SK-N-SH treated with all-trans-retinoic acid at 6 μM for 48 hours (cell line): ENCODE results near the gene COL4A2.

ENCODE experiments used
- ATAC-seq: fragments of 200-7000 bp; cut with Tn5 transposase; 3 replicates; pipeline ENCODE4 v1.9.1; 2020; ENCODE audit warnings: mild to moderate bottlenecking, moderate library complexity
- CREB5 ChIP-seq: fragments of 250-450 bp; sonication (Bioruptor Pico); IDR thresholded peaks from 2 replicates; pipeline ENCODE4 v1.5.1; 2020; ENCODE audit warnings: low read depth, mild to moderate bottlenecking, moderate library complexity
- CSDC2 ChIP-seq: fragments of 250-450 bp; sonication (Bioruptor Pico); IDR thresholded peaks from 2 replicates; pipeline ENCODE4 v1.5.0; 2020; ENCODE audit warnings: mild to moderate bottlenecking, moderate library complexity
- CSRNP3 ChIP-seq: fragments of 250-450 bp; sonication (Bioruptor Pico); IDR thresholded peaks from 2 replicates; pipeline ENCODE4 v1.5.1; 2021; ENCODE audit warnings: mild to moderate bottlenecking, moderate library complexity
- ESRRG ChIP-seq: fragments of 250-450 bp; sonication (Bioruptor Pico); IDR thresholded peaks from 2 replicates; pipeline ENCODE4 v1.6.1; 2021; ENCODE audit warnings: mild to moderate bottlenecking
- GLIS3 ChIP-seq: fragments of 250-450 bp; sonication (Bioruptor Pico); IDR thresholded peaks from 2 replicates; pipeline ENCODE4 v1.5.0; 2020; ENCODE audit warnings: mild to moderate bottlenecking, moderate library complexity
- ISL1 ChIP-seq: fragments of 250-450 bp; sonication (Bioruptor Pico); IDR thresholded peaks from 2 replicates; pipeline ENCODE4 v2.1.2; 2022; ENCODE audit warnings: mild to moderate bottlenecking, moderate library complexity
- OSR1 ChIP-seq: fragments of 250-450 bp; sonication (Bioruptor Pico); IDR thresholded peaks from 2 replicates; pipeline ENCODE4 v1.8.0; 2022; ENCODE audit warnings: moderate library complexity, mild to moderate bottlenecking, inconsistent platforms
- PATZ1 ChIP-seq: fragments of 250-450 bp; sonication (Bioruptor Pico); IDR thresholded peaks from 2 replicates; pipeline ENCODE4 v1.8.0; 2020; ENCODE audit warnings: mild to moderate bottlenecking, moderate library complexity, borderline replicate concordance
- RARB ChIP-seq: fragments of 250-450 bp; sonication (Bioruptor Pico); IDR thresholded peaks from 2 replicates; pipeline ENCODE4 v1.8.0; 2021; ENCODE audit warnings: mild to moderate bottlenecking, moderate library complexity
- SNAI2 ChIP-seq: fragments of 250-450 bp; sonication (Bioruptor Pico); IDR thresholded peaks from 2 replicates; pipeline ENCODE4 v1.5.0; 2020; ENCODE audit warnings: mild to moderate bottlenecking, moderate library complexity
- TCF4 ChIP-seq: fragments of 250-450 bp; sonication (Bioruptor Pico); IDR thresholded peaks from 2 replicates; pipeline ENCODE4 v1.8.0; 2021; ENCODE audit warnings: mild to moderate bottlenecking, moderate library complexity, borderline replicate concordance
- TOX ChIP-seq: fragments of 250-450 bp; sonication (Bioruptor Pico); IDR thresholded peaks from 2 replicates; pipeline ENCODE4 v1.8.0; 2021; ENCODE audit warnings: mild to moderate bottlenecking, moderate library complexity, borderline replicate concordance
- TSHZ2 ChIP-seq: fragments of 250-450 bp; sonication (Bioruptor Pico); IDR thresholded peaks from 2 replicates; pipeline ENCODE4 v1.5.0; 2020; ENCODE audit warnings: mild to moderate bottlenecking, moderate library complexity
- ZC3H10 ChIP-seq: fragments of 250-450 bp; sonication (Bioruptor Pico); IDR thresholded peaks from 2 replicates; pipeline ENCODE4 v1.5.1; 2021; ENCODE audit warnings: mild to moderate bottlenecking, moderate library complexity
- ZFP3 ChIP-seq: fragments of 250-450 bp; sonication (Bioruptor Pico); IDR thresholded peaks from 2 replicates; pipeline ENCODE4 v1.5.0; 2020; ENCODE audit warnings: mild to moderate bottlenecking, moderate library complexity
- ZFP30 ChIP-seq: fragments of 450-650 bp; formaldehyde crosslinking; IDR thresholded peaks from 2 replicates; pipeline ENCODE4 v1.5.0; 2022; ENCODE audit warnings: mild to moderate bottlenecking, moderate library complexity
- ZNF565 ChIP-seq: fragments of 450-650 bp; formaldehyde crosslinking; conservative IDR thresholded peaks from 2 replicates; pipeline ENCODE4 v1.5.0; 2020; ENCODE audit warnings: low read depth, mild to moderate bottlenecking, moderate library complexity
- ZNF70 ChIP-seq: fragments of 450-650 bp; formaldehyde crosslinking; IDR thresholded peaks from 2 replicates; pipeline ENCODE4 v1.5.0; 2020; ENCODE audit warnings: mild to moderate bottlenecking, moderate library complexity
- ZNF8 ChIP-seq: fragments of 450-650 bp; formaldehyde crosslinking; IDR thresholded peaks from 2 replicates; pipeline ENCODE4 v1.5.0; 2020; ENCODE audit warnings: mild to moderate bottlenecking, moderate library complexity

COL4A2 gene

GRCh38 chr13:110351636-110352420 is 44.7 kb downstream of the COL4A2 start:
- ATAC-seq: no peak
- TF ChIP-seq TSHZ2 (CRISPR knock-in tag): no peak
- TF ChIP-seq ISL1: no peak
- no peak for TF ChIP-seq CSRNP3 (CRISPR knock-in tag)
- no peak for TF ChIP-seq ZFP3 (CRISPR knock-in tag)
- TF ChIP-seq TOX: no peak
- no peak for TF ChIP-seq TCF4
- TF ChIP-seq SNAI2: no peak
- no peak for TF ChIP-seq ZFP30 (CRISPR knock-in tag)
- no peak for TF ChIP-seq CSDC2
- TF ChIP-seq CREB5 (CRISPR knock-in tag): no peak
- TF ChIP-seq PATZ1 (CRISPR knock-in tag): no peak
- TF ChIP-seq ZNF565: no peak
- no peak for TF ChIP-seq ESRRG (CRISPR knock-in tag)
- TF ChIP-seq, all 23 proteins: peak for 0

- no peak for TF ChIP-seq ZNF8 (CRISPR knock-in tag)
- TF ChIP-seq, all 23 proteins: peak for 0
- no peak for ATAC-seq
These were observed 45.7 kb downstream of the COL4A2 start for GRCh38 chr13:110352735-110353134.

GRCh38 chr13:110353339-110353977 is 46.4 kb downstream of the COL4A2 start:
- no peak for ATAC-seq
- TF ChIP-seq GLIS3 (CRISPR knock-in tag): no peak
- no peak for TF ChIP-seq ZFP30 (CRISPR knock-in tag)
- TF ChIP-seq SNAI2: no peak
- TF ChIP-seq RARB (CRISPR knock-in tag): no peak

- no peak for TF ChIP-seq GLIS3 (CRISPR knock-in tag)
- ATAC-seq: no peak
These were observed 47.1 kb downstream of the COL4A2 start for GRCh38 chr13:110354123-110354627.

- ATAC-seq: no peak
- no peak for TF ChIP-seq OSR1 (CRISPR knock-in tag)
- no peak for TF ChIP-seq RARB (CRISPR knock-in tag)
- TF ChIP-seq TOX: no peak
- TF ChIP-seq PATZ1 (CRISPR knock-in tag): no peak
- TF ChIP-seq CSRNP3 (CRISPR knock-in tag): no peak
- no peak for TF ChIP-seq ZC3H10
- TF ChIP-seq ZNF565: no peak
- TF ChIP-seq ZNF70 (CRISPR knock-in tag): no peak
- no peak for TF ChIP-seq CSDC2
These were observed 47.8 kb downstream of the COL4A2 start for GRCh38 chr13:110354715-110355473.
